Spleen (tissue), 11 donors: ENCODE results near the gene MSN. TPM values are rescaled to one million over a fixed set of nuclear protein-coding genes. Genes with fewer than 3 reads are reported as not detected.

Source experiments
- DNase-seq: peaks from one replicate; pipeline ENCODE4 v3.0.0-alpha.2; 2020
- H3K27ac ChIP-seq, 8 donors: fragments of 200-600 bp; sonication (generic) in 7 of 8; 1 replicate in 4 of 8; 2 replicates in 4 of 8; pipeline versions ENCODE4 v1.5.0 to v1.8.0; 2016 to 2021; ENCODE audit warnings: inconsistent platforms in 4 of 8, mild to moderate bottlenecking in 4 of 8, moderate library complexity in 1 of 8
- H3K27me3 ChIP-seq, 7 donors: fragments of 200-600 bp; sonication (generic) in 6 of 7; replicated peaks in 1 of 7; 1 replicate in 4 of 7; 2 replicates in 3 of 7; pipeline versions ENCODE4 v1.5.0 to v1.8.0; 2016 to 2021; ENCODE audit warnings: inconsistent platforms in 3 of 7, mild to moderate bottlenecking in 1 of 7
- H3K36me3 ChIP-seq, 6 donors: fragments of 200-600 bp; sonication (generic) in 5 of 6; 1 replicate in 4 of 6; 2 replicates in 2 of 6; pipeline versions ENCODE4 v1.5.0 to v1.8.0; 2016 to 2021; ENCODE audit warnings: inconsistent platforms in 2 of 6
- H3K4me1 ChIP-seq, 6 donors: fragments of 200-600 bp; sonication (generic) in 5 of 6; 1 replicate in 3 of 6; 2 replicates in 3 of 6; pipeline versions ENCODE4 v1.5.0 to v1.8.0; 2016 to 2021; ENCODE audit warnings: inconsistent platforms in 3 of 6
- H3K4me3 ChIP-seq, 8 donors: fragments of 200-600 bp; sonication (generic) in 7 of 8; 1 replicate in 4 of 8; 2 replicates in 4 of 8; pipeline versions ENCODE4 v1.5.0 to v1.8.0; 2016 to 2021; ENCODE audit warnings: inconsistent platforms in 4 of 8, mild to moderate bottlenecking in 4 of 8, moderate library complexity in 2 of 8
- H3K9me3 ChIP-seq, 8 donors: fragments of 200-600 bp; sonication (generic) in 7 of 8; 1 replicate in 4 of 8; 2 replicates in 4 of 8; pipeline versions ENCODE4 v1.5.0 to v1.8.0; 2016 to 2021; ENCODE audit warnings: inconsistent platforms in 4 of 8
- CTCF ChIP-seq, 11 experiments: fragments of 200-600 bp in 7 of 11; fragments of 450-650 bp in 4 of 11; sonication (generic) in 4 of 11; IDR thresholded peaks in 8 of 11; conservative IDR thresholded peaks in 3 of 11; 1 replicate in 7 of 11; 2 replicates in 4 of 11; pipeline versions ENCODE4 v1.4.0 to v1.8.0; 2016 to 2021; ENCODE audit warnings: antibody characterized with exemption in 11 of 11, inconsistent platforms in 4 of 11, mild to moderate bottlenecking in 1 of 11
- POLR2A ChIP-seq, 3 donors: fragments of 450-650 bp; IDR thresholded peaks; one replicate each; pipeline ENCODE4 v1.5.1; 2017; ENCODE audit warnings: antibody characterized with exemption in 3 of 3, mild to moderate bottlenecking in 1 of 3
- POLR2AphosphoS5 ChIP-seq, 3 donors: sonication (generic); formaldehyde crosslinking; IDR thresholded peaks; one replicate each; pipeline ENCODE4 v1.5.1; 2017; ENCODE audit warnings: antibody characterized with exemption in 3 of 3
- WGBS, 5 donors: extraction: QIAGEN DNeasy Blood & Tissue Kit in 3 of 5; methylation state at CpG; one replicate each; pipeline versions ENCODE4 v1.1.5 to v1.1.7; 2013 to 2018; 5-methylcytosine and 5-hydroxymethylcytosine counted together
- intact Hi-C: fragments of 100-400 bp; cut with DNase I; formaldehyde crosslinking; loops from one replicate; pipeline ENCODE4 v1.15.0; 2023; ENCODE audit warnings: low total_unique reads
- polyA plus RNA-seq, 3 donors: library from polyadenylated mRNA; stranded (reverse); fragments of 200-250 nt; gene quantifications; one replicate each; pipeline ENCODE4 v1.2.1, GENCODE V29; 2013
- total RNA-seq, 7 donors: library from RNA; depleted of rRNA in 3 of 7; stranded (reverse); fragments of >200 nt in 3 of 7; fragmentation: NEBNext Ultra II Directional in 4 of 7; extraction: Animal tissue kit (Norgen Biotek cat#: 25700) in 4 of 7; gene quantifications; one replicate each; pipeline versions ENCODE4 v1.1.0 to v1.2.1, GENCODE V29; 2016 to 2021
- donor health status: healthy with polysubstance abuse.
- donor health status: DM: no; HTN: no; CAD: no; lungs with moderate emphysema.
- donor health status: DM: no; HTN: no; CAD: no.
- donor health status: Bipolar disorder and iron deficiency.
- donor health status: healthy.
- donor health status: DM: no; HTN: no; CAD: no.
- donor health status: DM: yes; HTN: yes; CAD: no.

The MSN gene
- total and polyA plus RNA-seq, 10 donors: 101 to 396 (median 329) TPM

GRCh38 chrX:65674204-65674893 is 6.9 kb downstream of the MSN start:
- peaks cover 0 to 28% (median 0%) of the 10 kb centered on the region in 6 donors for H3K36me3 ChIP-seq
- H3K27ac ChIP-seq: peak overlapping the region; percentile 42 to 97 (median 66)
- peaks cover 24 to 100% (median 90%) of the 10 kb centered on the region in 6 donors for H3K4me1 ChIP-seq
- H3K9me3 ChIP-seq: no peaks in the 10 kb centered on the region
- no peak for TF ChIP-seq CTCF (IDR thresholded peaks at IDR 0.05 in 8 of 11, conservative IDR thresholded peaks at IDR 0.05 in 3 of 11)
- TF ChIP-seq POLR2A (IDR thresholded peaks at IDR 0.05): no peak
- WGBS, 5 donors: 20 to 50% (median 33%) methylated on average over 6 of the region's 6 CpGs
- peak overlapping the region in 3 of 8 donors; percentile 7 to 87 (median 13) for H3K4me3 ChIP-seq
- H3K27me3 ChIP-seq: no peaks in the 10 kb centered on the region
- intact Hi-C loops: no loop called here
- no peak for DNase-seq

- WGBS, 5 donors: 13 to 52% (median 39%) methylated on average over 3 of the region's 3 CpGs
- intact Hi-C loops: no loop called here
- Histone ChIP-seq H3K27me3 (no peaks in the 10 kb centered on the region), H3K9me3 (no peaks in the 10 kb centered on the region), H3K36me3 (peaks cover 0 to 19% (median 0%) of the 10 kb centered on the region in 6 donors), H3K4me1 (peaks cover 36 to 100% (median 96%) of the 10 kb centered on the region in 6 donors), H3K27ac (peak overlapping the region in 7 of 8 donors; percentile 37 to 97 (median 75)), H3K4me3 (peak overlapping the region in 1 of 8 donors; percentile 9)
- TF ChIP-seq POLR2AphosphoS5 (IDR thresholded peaks at IDR 0.05) (peak in 1 of 3 donors; percentile 45), CTCF (IDR thresholded peaks at IDR 0.05 in 8 of 11, conservative IDR thresholded peaks at IDR 0.05 in 3 of 11) (no peak), POLR2A (IDR thresholded peaks at IDR 0.05) (no peak)
- DNase-seq: no peak
Measured at GRCh38 chrX:65677954-65678469, 10.6 kb downstream of the MSN start.

- 4 to 38% (median 18%) methylated on average over 1 of the region's 1 CpG for WGBS, 5 donors
- H3K9me3 ChIP-seq: no peaks in the 10 kb centered on the region
- H3K4me1 ChIP-seq: peaks cover 30 to 99% (median 93%) of the 10 kb centered on the region in 6 donors
- TF ChIP-seq CTCF (IDR thresholded peaks at IDR 0.05 in 8 of 11, conservative IDR thresholded peaks at IDR 0.05 in 3 of 11) (peak in 1 of 11 experiments; percentile 15), POLR2AphosphoS5 (IDR thresholded peaks at IDR 0.05) (no peak)
- H3K36me3 ChIP-seq: peaks cover 0 to 20% (median 0%) of the 10 kb centered on the region in 6 donors
- intact Hi-C loops: no loop called here
- peak overlapping the region in 7 of 8 donors; percentile 37 to 97 (median 75) for H3K27ac ChIP-seq
- DNase-seq: no peak
- H3K27me3 ChIP-seq: no peaks in the 10 kb centered on the region
- peak overlapping the region in 1 of 8 donors; percentile 9 for H3K4me3 ChIP-seq
Measured at GRCh38 chrX:65679071-65679540, 11.7 kb downstream of the MSN start.

- TF ChIP-seq CTCF (IDR thresholded peaks at IDR 0.05 in 8 of 11, conservative IDR thresholded peaks at IDR 0.05 in 3 of 11) (no peak), POLR2A (IDR thresholded peaks at IDR 0.05) (no peak), POLR2AphosphoS5 (IDR thresholded peaks at IDR 0.05) (no peak)
- Histone ChIP-seq H3K9me3 (no peaks in the 10 kb centered on the region), H3K4me3 (no peak overlapping the region), H3K4me1 (peaks cover 49 to 99% (median 93%) of the 10 kb centered on the region in 6 donors), H3K36me3 (peaks cover 0 to 14% (median 0%) of the 10 kb centered on the region in 6 donors), H3K27ac (peak overlapping the region in 3 of 8 donors; percentile 7 to 97 (median 75)), H3K27me3 (no peaks in the 10 kb centered on the region)
- DNase-seq: no peak
- intact Hi-C loops: no loop called here
Measured at GRCh38 chrX:65681810-65682209, 14.4 kb downstream of the MSN start.
